Measurements from ENCODE around the gene PLCB2.

PLCB2 gene

GRCh38 chr15:40323953-40324937, 16.5 kb upstream of the PLCB2 start:
- DNase-seq, result peak; percentile 37

- DNase-seq, result peak; percentile 93
Measured at GRCh38 chr15:40323239-40323952, 15.7 kb upstream of the PLCB2 start, which contains the start of gene INAFM2. INAFM2 (plus strand) TSS chr15:40323692; CDS start chr15:40324056, 364 bp downstream.

- DNase-seq, result no peak
Measured at GRCh38 chr15:40322531-40323238, 14.9 kb upstream of the PLCB2 start.

- DNase-seq, result peak; percentile 70
Measured at GRCh38 chr15:40320931-40321371, 13.2 kb upstream of the PLCB2 start.

- no peak for DNase-seq
Measured at GRCh38 chr15:40320409-40320808, 12.7 kb upstream of the PLCB2 start.

- no peak for DNase-seq
Measured at GRCh38 chr15:40317580-40317979, 9.8 kb upstream of the PLCB2 start.

- no peak for DNase-seq
Measured at GRCh38 chr15:40316931-40317330, 9.2 kb upstream of the PLCB2 start.

GRCh38 chr15:40314723-40315276, 7.1 kb upstream of the PLCB2 start:
- DNase-seq, result no peak

GRCh38 chr15:40313531-40314398, 6.0 kb upstream of the PLCB2 start:
- peak; percentile 72 for DNase-seq

- DNase-seq, result no peak
Measured at GRCh38 chr15:40312370-40313158, 4.8 kb upstream of the PLCB2 start.

- no peak for DNase-seq
Measured at GRCh38 chr15:40310993-40311392, 3.3 kb upstream of the PLCB2 start.

GRCh38 chr15:40310001-40310959, 2.5 kb upstream of the PLCB2 start:
- DNase-seq, result peak; percentile 78

GRCh38 chr15:40309344-40309862, 1.7 kb upstream of the PLCB2 start:
- DNase-seq, result no peak

- peak; percentile 37 for DNase-seq
Measured at GRCh38 chr15:40306908-40307307, 827 bp downstream of the PLCB2 start.

- DNase-seq, result no peak
Measured at GRCh38 chr15:40306371-40306770, 1.4 kb downstream of the PLCB2 start.

- no peak for DNase-seq
Measured at GRCh38 chr15:40305281-40305680, 2.5 kb downstream of the PLCB2 start.

GRCh38 chr15:40303576-40303975, 4.2 kb downstream of the PLCB2 start:
- no peak for DNase-seq

- DNase-seq, result no peak
Measured at GRCh38 chr15:40302981-40303380, 4.8 kb downstream of the PLCB2 start.

GRCh38 chr15:40302288-40302886, 5.3 kb downstream of the PLCB2 start:
- DNase-seq, result no peak

Data from CD4-positive, alpha-beta T cell treated with Interleukin-6 for 4 hours (primary cell).